Right ventricle myocardium superior (tissue), 1 donor: Measurements from ENCODE around the gene SGTB. TPM values are rescaled to one million over a fixed set of nuclear protein-coding genes. Genes with fewer than 3 reads are reported as not detected.
"Not testable (repeated sequence)": the region's sequence is repeated elsewhere in the genome, so short reads cannot be mapped to it uniquely, and the experiment has no call there.

ENCODE experiments used
- ATAC-seq: fragments of 200-7000 bp; cut with Tn5 transposase; one replicate; pipeline ENCODE4 v1.9.1; 2020; ENCODE audit warnings: mild to moderate bottlenecking; ENCODE audit not compliant: poor library complexity
- DNase-seq: peaks from one replicate; pipeline ENCODE4 v3.0.0-alpha.2; 2020
- intact Hi-C: fragments of 100-400 bp; cut with DNase I; formaldehyde crosslinking; loops from one replicate; pipeline ENCODE4 v1.11.2; 2022
- total RNA-seq: library from RNA; stranded (reverse); fragmentation: NEBNext Ultra II Directional; extraction: Animal tissue kit (Norgen Biotek cat#: 25700); gene quantifications from one replicate; pipeline ENCODE4 v1.2.1, GENCODE V29; 2021
- donor health status: DM: no; HTN: yes; CAD: no; lungs with severe emphysema.

The SGTB gene
- total RNA-seq, 1 donor from 2014 or later: 4.7 TPM

DNA sequence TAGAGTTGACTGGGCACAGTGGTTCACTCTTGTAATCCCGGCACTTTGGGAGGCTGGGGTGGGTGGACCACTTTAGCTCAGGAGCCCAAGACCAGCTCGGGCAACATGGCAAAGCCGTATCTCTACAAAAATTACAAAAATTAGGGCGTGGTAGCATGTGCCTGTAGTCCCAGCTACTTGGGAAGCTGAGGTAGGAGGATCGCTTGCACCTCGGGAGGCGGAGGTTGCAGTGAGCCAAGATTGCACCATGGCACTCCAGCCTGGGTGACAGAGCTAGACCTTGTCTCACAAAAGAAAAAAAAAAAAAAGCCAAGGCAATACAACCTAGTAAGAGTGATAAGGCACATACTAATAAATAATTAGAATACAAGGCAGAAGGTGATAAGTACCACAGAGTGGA lies 15.9 kb upstream of the SGTB start:
- ATAC-seq: no peak
- intact Hi-C loops: no loop called here
- DNase-seq: no peak

DNA sequence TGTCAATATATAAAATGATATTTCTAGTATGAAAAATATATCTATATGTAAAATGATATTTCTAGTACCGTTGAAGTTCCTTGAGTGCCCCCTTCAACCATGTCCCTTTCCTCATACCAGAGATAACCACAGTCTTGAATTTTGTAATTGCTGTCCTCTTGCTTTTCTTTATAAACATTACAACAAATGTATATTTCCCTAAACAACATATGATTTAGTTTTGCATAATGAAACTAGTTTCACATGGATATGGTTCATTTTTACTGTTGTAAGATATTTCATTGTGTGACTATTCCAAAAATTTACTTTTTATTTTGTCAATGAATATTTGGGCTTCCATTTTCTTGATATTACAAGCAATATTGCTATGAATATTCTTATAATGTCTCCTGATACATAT lies 14.1 kb upstream of the SGTB start:
- DNase-seq: no peak
- no peak for ATAC-seq
- intact Hi-C loops: no loop called here

- DNase-seq (no peak), ATAC-seq (no peak)
- intact Hi-C loops: no loop called here
Measured at GRCh38 chr5:65734921-65735320, 13.0 kb upstream of the SGTB start.

GRCh38 chr5:65734196-65734775 lies 12.4 kb upstream of the SGTB start:
- ATAC-seq, DNase-seq, intact Hi-C loops: not testable (repeated sequence)

DNA sequence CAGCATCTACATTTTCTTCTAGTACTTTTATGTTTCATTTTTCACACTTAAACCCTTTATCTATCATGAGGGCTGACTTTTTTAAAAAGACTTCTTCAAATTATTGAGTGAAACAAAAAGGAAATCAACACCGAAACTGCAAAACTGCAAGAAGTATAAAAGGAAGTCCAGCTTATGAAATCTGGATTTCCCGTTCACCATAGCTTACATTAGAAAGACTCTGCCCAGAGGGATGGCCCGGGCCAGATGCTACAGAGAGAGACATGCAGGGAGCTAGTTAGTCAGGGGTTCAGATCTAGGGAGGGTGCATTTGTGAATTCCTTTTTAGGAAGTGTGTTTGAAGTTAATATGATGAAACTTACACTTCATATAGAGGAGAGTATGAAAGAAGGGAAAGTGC lies 10.1 kb upstream of the SGTB start:
- peak; percentile 69 for DNase-seq
- intact Hi-C loops: not testable (repeated sequence)
- peak; percentile 66 for ATAC-seq

GRCh38 chr5:65730910-65731309 lies 9.0 kb upstream of the SGTB start:
- DNase-seq: peak; percentile 43
- ATAC-seq: peak; percentile 38
- intact Hi-C loops: no loop called here

DNA sequence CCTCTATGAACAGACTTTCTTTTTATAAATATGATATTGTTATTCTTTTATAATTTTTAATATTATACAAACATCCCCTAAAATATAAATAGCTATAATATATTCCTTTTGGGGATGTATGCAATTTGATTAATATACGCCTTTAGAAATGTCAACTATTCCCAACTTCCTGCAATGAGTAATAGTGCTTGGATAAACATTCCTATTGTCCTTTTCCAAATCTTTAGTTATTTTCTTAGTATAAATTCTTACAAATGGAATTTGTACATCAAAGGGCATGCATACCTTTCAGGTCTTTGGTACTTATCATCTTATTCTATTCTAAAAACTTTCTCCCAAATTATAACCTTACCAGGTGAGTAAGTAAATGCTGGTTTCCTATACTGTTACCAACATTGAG lies 6.3 kb upstream of the SGTB start:
- DNase-seq (no peak), ATAC-seq (no peak)
- intact Hi-C loops: no loop called here

DNA sequence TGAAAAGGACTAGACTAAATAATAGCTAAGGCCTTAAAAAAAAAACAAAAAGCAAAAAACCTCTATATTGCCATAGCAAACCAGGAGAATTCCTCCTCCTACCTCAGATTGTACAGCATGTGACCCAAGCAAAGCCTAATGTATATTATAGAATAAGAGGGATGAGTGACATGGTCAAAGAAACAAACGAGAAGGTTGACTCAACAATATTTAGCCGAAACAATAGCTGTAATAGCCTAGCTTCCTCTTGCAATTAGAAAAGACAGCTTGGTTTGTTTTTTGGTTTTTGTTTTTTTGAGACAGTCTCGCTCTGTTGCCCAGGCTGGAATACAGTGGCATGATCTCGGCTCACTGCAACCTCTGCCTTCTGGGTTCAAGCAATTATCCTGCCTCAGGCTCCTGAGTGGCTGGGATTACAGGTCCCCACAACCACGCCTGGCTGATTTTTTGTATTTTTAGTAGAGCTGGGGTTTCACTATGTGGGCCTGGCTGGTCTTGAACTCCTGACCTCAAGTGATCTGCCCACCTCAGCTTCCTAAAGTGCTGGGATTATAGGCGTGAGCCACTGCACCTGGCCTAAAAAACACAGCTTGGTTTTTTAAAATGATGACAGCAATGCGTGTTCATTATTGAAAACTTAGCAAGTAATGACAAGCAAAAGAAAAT lies 5.7 kb upstream of the SGTB start:
- ATAC-seq (no peak), DNase-seq (no peak)
- intact Hi-C loops: no loop called here

DNA sequence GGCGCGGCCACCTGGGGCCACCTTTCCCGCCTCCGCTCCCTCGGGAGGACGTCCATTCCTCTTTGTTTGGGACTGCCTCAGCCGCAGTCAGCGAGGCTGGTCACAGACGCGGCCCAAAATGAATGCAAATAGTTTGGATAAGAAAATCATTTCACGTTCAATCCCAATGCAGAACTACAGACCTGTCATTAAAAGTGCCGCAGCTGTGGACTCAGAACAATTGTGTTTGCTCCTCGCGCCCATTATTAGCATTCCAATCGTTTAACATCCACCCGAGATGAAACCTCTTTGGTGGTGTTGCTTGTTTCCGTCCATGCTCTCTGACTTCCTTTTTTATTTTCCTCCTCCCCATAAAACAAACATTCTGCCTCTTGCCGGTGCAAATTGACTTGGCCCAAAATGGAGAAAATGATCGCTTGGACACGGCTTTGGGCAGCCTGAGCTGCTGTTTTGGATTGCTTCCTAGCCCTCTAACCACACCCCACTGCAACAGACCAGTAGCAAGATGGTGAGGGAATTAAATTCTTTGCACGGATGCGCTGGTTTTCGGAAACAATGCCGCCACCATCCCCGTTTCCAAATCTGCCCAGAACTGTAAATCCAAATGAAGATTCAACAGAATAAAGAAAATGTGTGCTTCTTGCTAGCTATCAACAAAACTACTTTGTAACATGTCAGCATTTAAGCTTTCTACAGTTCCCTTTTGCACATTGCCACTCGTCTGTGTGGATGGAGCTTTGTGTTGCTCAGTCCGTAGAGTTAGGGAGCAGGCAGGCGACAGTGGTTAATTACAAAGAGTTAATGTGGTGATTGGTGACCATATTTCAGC lies 880 bp upstream of the SGTB start:
- intact Hi-C loops: no loop called here
- ATAC-seq: peak; percentile 54
- DNase-seq: peak; percentile 44

DNA sequence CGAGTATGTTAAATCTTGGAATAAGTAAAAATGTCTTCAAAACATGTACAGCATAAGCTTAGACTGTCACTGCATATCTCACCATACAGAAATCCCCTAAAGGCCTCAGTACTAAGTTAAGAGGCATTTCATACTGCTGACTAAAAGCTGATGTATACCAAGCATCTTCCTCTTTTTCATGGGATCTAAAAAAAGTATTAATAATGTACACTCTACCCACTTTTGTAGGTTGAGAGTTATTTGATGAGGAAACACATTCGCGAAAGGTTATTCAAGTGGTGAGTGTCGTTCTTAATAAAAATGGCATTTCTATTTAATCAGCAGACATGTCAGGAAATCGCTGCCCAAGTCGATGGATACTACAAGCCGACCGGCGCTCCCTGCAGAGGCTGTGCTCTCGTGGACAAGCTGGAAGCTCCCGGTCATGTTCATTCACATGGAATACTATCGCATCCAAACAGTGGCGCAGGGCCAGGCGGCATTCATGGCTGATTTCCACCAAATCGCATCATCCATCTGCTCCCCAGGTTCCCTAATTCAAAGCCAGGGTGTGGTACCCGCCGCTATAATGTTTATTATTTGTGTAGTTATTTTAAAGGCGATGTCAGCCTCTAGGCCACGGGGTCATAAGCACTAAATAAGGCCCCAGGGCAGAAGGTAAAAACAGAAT lies 724 bp downstream of the SGTB start:
- ATAC-seq: peak; percentile 56
- intact Hi-C loops: no loop called here

DNA sequence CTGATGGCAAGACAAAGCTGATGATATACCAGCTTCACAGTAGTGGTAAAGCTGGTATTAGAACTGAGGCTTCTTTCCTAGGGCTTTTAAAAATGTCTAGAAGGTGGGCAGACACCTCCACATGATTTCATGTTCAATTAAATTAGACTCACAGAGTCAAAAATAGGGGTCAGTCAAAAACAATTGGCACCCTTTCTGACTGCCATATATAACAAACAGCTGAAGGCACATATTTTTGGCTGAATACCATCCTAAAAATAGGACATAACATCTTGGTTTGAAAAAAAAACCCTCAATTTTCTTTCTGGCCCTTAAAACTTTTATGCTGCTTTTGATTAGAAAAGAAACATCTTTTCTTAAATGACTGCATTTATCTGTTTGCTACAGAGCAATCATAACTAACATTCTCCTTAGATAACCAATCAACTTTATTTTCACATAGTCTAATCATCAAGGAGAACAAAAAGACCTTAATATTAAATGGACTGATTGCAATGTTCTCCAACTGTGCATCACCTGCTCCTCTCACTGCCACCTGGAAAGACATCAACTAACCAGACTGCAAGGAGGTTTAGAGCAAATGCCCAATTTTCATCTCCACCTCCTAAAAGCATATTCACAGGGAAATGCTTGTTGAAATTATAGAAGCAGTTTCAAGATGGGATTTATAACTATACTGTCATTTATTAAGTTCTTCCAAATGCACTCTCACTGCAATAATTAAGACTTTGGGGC lies 3.2 kb downstream of the SGTB start:
- intact Hi-C loops: no loop called here
- DNase-seq (no peak), ATAC-seq (no peak)

More for the DNA sequence above, 724 bp downstream of the SGTB start:
- DNase-seq: peak; percentile 75

- no peak for DNase-seq
Measured at GRCh38 chr5:65708145-65708544, 13.8 kb downstream of the SGTB start.

GRCh38 chr5:65707663-65708062 lies 14.2 kb downstream of the SGTB start:
- intact Hi-C loops: no loop called here
- ATAC-seq: no peak
- DNase-seq: no peak

More at GRCh38 chr5:65708145-65708544, 13.8 kb downstream of the SGTB start:
- no peak for ATAC-seq
- intact Hi-C loops: no loop called here

GRCh38 chr5:65704621-65705239 lies 17.2 kb downstream of the SGTB start:
- DNase-seq: no peak
- ATAC-seq: no peak
- intact Hi-C loops: no loop called here

DNA sequence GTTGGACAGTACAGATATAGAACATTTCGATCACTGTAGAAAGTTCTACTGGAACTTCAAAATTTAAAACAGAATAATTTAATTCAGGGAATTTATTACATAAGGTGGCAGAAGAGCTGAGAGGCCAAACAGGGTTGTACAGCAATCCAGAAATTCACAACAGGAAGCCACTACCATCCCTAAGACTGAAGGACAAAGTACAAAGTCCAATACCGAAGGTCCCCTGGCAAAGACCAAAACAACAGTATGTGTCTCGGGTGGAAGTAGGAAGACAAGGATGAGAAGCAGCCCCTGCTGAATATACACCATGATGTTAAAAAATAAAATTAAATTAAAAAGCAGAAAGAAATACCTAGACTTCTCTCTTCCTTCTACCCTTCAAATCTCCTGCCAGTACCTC lies 19.9 kb downstream of the SGTB start:
- intact Hi-C loops: no loop called here
- ATAC-seq (no peak), DNase-seq (no peak)

DNA sequence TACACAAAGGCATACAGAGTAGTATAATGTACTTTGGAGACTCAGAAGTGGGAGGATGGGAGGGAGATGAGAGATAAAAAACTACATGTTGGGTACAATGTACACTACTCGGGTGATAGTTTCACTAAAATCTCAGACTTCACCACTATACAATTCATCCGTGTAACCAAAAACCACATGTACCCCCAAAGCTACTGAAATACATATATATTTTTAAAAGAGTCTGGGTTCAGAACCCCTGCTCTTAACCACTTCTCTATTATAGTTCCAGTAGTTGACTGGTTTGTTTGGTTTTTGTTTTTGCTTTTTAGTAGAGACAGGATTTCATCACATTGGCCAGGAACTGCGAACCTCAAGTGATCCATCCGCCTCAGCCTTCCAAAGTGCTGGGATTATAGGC lies 22.6 kb downstream of the SGTB start:
- ATAC-seq: no peak
- intact Hi-C loops: no loop called here
- no peak for DNase-seq

DNA sequence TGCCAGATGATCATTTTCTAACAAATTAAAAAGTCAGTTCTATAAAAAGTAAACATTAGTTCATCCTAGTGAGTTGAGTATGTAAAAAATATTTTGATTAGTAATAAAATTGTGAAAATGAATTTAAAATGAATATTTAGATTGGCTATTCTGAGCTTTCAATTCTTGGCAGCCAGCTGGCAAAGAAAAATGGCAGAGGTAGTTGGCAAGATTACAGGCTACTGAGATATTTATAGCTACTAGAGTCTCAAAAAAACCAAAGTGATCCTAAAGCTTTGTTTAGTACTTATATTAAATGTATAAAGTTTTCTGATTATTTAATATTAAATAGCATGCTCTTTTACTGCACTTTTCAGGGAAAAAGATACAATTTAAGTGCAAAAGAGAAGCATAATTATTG lies 25.0 kb downstream of the SGTB start:
- peak; percentile 71 for ATAC-seq

GRCh38 chr5:65695896-65696295 lies 26.0 kb downstream of the SGTB start:
- DNase-seq: no peak
- intact Hi-C loops: no loop called here
- ATAC-seq: no peak

More for the DNA sequence above, 25.0 kb downstream of the SGTB start:
- intact Hi-C loops: no loop called here
- DNase-seq: no peak
